K562 (cell line): ENCODE measurements around the gene PRR36. TPM values are rescaled to one million over a fixed set of nuclear protein-coding genes. Genes with fewer than 3 reads are reported as not detected.
A peak's percentile ranks its signal among the peaks of the same experiment; 100 is the strongest.

Experiments
- ATAC-seq: fragments of 200-7000 bp; cut with Tn5 transposase; 3 replicates; pipeline ENCODE4 v1.9.1; 2020; ENCODE audit warnings: moderate library complexity
- BruUV-seq: library from RNA; stranded (reverse); fragments of 400-500 nt; replicated peaks from 2 replicates; lab custom pipeline; 2021; lab: Mats Ljungman, UMichigan
- CTCF ChIA-PET: fragments of 300-600 bp; formaldehyde crosslinking; extraction: SDS; loops from one replicate; lab custom pipeline; 2021; ENCODE audit warnings: low intra/inter-chr PET ratio; lab: Yijun Ruan, JAX
- POLR2A ChIA-PET: fragments of 300-600, 350-650 bp; sonication (Branson Sonifier 250); formaldehyde crosslinking; extraction: SDS; loops from one replicate; lab custom pipeline; 2021; ENCODE audit warnings: antibody characterized with exemption, inconsistent platforms; lab: Yijun Ruan, JAX
- DNase-seq, 4 experiments: peaks; one replicate each; pipeline versions ENCODE4 v3.0.0 to v3.0.0-alpha.2; 2011 to 2018; ENCODE audit warnings: low spot score in 3 of 4, mixed read lengths in 3 of 4; ENCODE audit errors: extremely low read depth in 1 of 4
- FAIRE-seq: peaks from 2 replicates; lab custom pipeline; 2011; peaks lifted over from hg19 to GRCh38; lab: Jason Lieb, UNC
- H2AFZ ChIP-seq: 2 replicates; pipeline ENCODE4 v1.6.0; 2011; ENCODE audit warnings: low read depth, low read length, control low read depth, inconsistent platforms
- H3K27ac ChIP-seq: fragments of 200-600 bp; 3 replicates; pipeline ENCODE4 v1.8.0; 2011; ENCODE audit warnings: low read depth, mild to moderate bottlenecking, control low read depth, inconsistent platforms, low read length, moderate library complexity, mixed read lengths; ENCODE audit errors: extremely low read depth
- H3K27me3 ChIP-seq, 2 experiments: fragments of 300-600 bp in 1 of 2; 2 replicates in 1 of 2; 3 replicates in 1 of 2; pipeline versions ENCODE4 v1.6.0 to v1.8.0; 2011; ENCODE audit warnings: inconsistent platforms in 2 of 2, low read length in 2 of 2, mild to moderate bottlenecking in 1 of 2, mixed read lengths in 1 of 2, moderate library complexity in 1 of 2; ENCODE audit not compliant: control insufficient read depth in 2 of 2, insufficient read depth in 2 of 2
- H3K36me3 ChIP-seq: fragments of 300-600 bp; 3 replicates; pipeline ENCODE4 v1.8.0; 2011; ENCODE audit warnings: mild to moderate bottlenecking, low read length, inconsistent platforms; ENCODE audit not compliant: control insufficient read depth, insufficient read depth
- H3K4me1 ChIP-seq, 2 experiments: fragments of 200-600 bp in 1 of 2; replicated peaks in 1 of 2; 2 replicates in 1 of 2; 3 replicates in 1 of 2; pipeline versions ENCODE4 v1.5.1 to v1.8.0; 2011; ENCODE audit warnings: inconsistent platforms in 2 of 2, low read length in 2 of 2, mild to moderate bottlenecking in 1 of 2, mixed read lengths in 1 of 2, moderate library complexity in 1 of 2; ENCODE audit not compliant: control insufficient read depth in 2 of 2, insufficient read depth in 2 of 2
- H3K4me2 ChIP-seq: 2 replicates; pipeline ENCODE4 v1.6.1; 2011; ENCODE audit warnings: low read length, control low read depth, inconsistent platforms, mixed read lengths; ENCODE audit not compliant: insufficient read depth
- H3K4me3 ChIP-seq: fragments of 200-600 bp; sonication (generic), shearing (Covaris generic); 2 replicates; pipeline ENCODE4 v1.5.1; 2016; ENCODE audit warnings: control low read depth, inconsistent platforms
- H3K79me2 ChIP-seq: fragments of 200-600 bp; 3 replicates; pipeline ENCODE4 v1.8.0; 2011; ENCODE audit warnings: low read length, inconsistent platforms; ENCODE audit not compliant: control insufficient read depth, insufficient read depth
- H3K9ac ChIP-seq, 2 experiments: 2 replicates each; pipeline versions ENCODE4 v1.6.0 to v1.6.1; 2011; ENCODE audit warnings: low read depth in 2 of 2, low read length in 2 of 2, control low read depth in 1 of 2, inconsistent platforms in 1 of 2, mild to moderate bottlenecking in 1 of 2, mixed read lengths in 1 of 2; ENCODE audit not compliant: insufficient read depth in 1 of 2
- H3K9me1 ChIP-seq: one replicate; pipeline ENCODE4 v1.6.0; 2011; ENCODE audit warnings: inconsistent platforms, mild to moderate bottlenecking, low read length, moderate library complexity; ENCODE audit not compliant: control insufficient read depth, insufficient read depth
- H3K9me3 ChIP-seq: replicated peaks from 2 replicates; pipeline ENCODE4 v1.5.1; 2011; ENCODE audit warnings: low read depth, low read length, inconsistent platforms; ENCODE audit not compliant: control insufficient read depth, insufficient read depth
- H4K20me1 ChIP-seq: replicated peaks from 2 replicates; pipeline ENCODE4 v1.6.1; 2011; ENCODE audit warnings: low read length, inconsistent platforms, mixed read lengths; ENCODE audit not compliant: control insufficient read depth, insufficient read depth
- AFF1 ChIP-seq, 2 experiments: fragments of 450-650 bp; IDR thresholded peaks; 2 replicates each; pipeline ENCODE4 v1.6.1; 2018; ENCODE audit warnings: mild to moderate bottlenecking in 2 of 2, low read depth in 1 of 2; ENCODE audit not compliant: partially characterized antibody in 2 of 2
- CTCF ChIP-seq, 3 experiments: IDR thresholded peaks in 2 of 3; conservative IDR thresholded peaks in 1 of 3; 2 replicates each; pipeline ENCODE4 v1.5.1; 2011 to 2012; ENCODE audit warnings: low read length in 3 of 3, mild to moderate bottlenecking in 3 of 3, control low read depth in 2 of 3, improper control_type of control experiment in 1 of 3, inconsistent platforms in 1 of 3, low read depth in 1 of 3, mixed read lengths in 1 of 3, moderate library complexity in 1 of 3; ENCODE audit not compliant: insufficient read depth in 2 of 3
- DDX20 ChIP-seq: fragments of 450-650 bp; IDR thresholded peaks from 2 replicates; pipeline ENCODE4 v1.6.1; 2016; ENCODE audit warnings: missing genetic modification characterization, low read depth, mild to moderate bottlenecking, missing compliant biosample characterization, moderate library complexity
- HSF4 ChIP-seq: fragments of 250-450 bp; sonication (Bioruptor Pico); IDR thresholded peaks from 2 replicates; pipeline ENCODE4 v2.1.2; 2022; ENCODE audit warnings: mild to moderate bottlenecking, moderate library complexity, borderline replicate concordance
- LARP7 ChIP-seq: fragments of 450-650 bp; IDR thresholded peaks from 2 replicates; pipeline ENCODE4 v1.6.1; 2016
- MAFK ChIP-seq: IDR thresholded peaks from 2 replicates; pipeline ENCODE4 v1.6.1; 2011; ENCODE audit warnings: low read length, improper control_type of control experiment
- NCOA4 ChIP-seq: fragments of 450-650 bp; IDR thresholded peaks from 2 replicates; pipeline ENCODE4 v1.6.1; 2018; ENCODE audit warnings: mild to moderate bottlenecking; ENCODE audit not compliant: partially characterized antibody
- SFPQ ChIP-seq: fragments of 200-400 bp; formaldehyde crosslinking; IDR thresholded peaks from 2 replicates; pipeline ENCODE4 v1.6.1; 2017; ENCODE audit warnings: mild to moderate bottlenecking, low read depth, low read length, moderate library complexity
- SRSF9 ChIP-seq: fragments of 200-400 bp; formaldehyde crosslinking; IDR thresholded peaks from 2 replicates; pipeline ENCODE4 v1.6.1; 2017; ENCODE audit warnings: low read depth, low read length, borderline replicate concordance
- TCF7 ChIP-seq: sonication (generic); IDR thresholded peaks from 2 replicates; pipeline ENCODE4 v1.6.1; 2016; ENCODE audit warnings: antibody characterized with exemption, borderline replicate concordance
- ZNF274 ChIP-seq: IDR thresholded peaks from 2 replicates; pipeline ENCODE4 v1.6.1; 2011; ENCODE audit warnings: low read depth, mild to moderate bottlenecking, low read length, moderate library complexity, borderline replicate concordance
- ZNF311 ChIP-seq: fragments of 250-450 bp; sonication (Bioruptor Pico); IDR thresholded peaks from 2 replicates; pipeline ENCODE4 v1.4.0; 2020; ENCODE audit warnings: mild to moderate bottlenecking, moderate library complexity
- ZNF75A ChIP-seq: fragments of 450-650 bp; formaldehyde crosslinking; IDR thresholded peaks from 2 replicates; pipeline ENCODE4 v1.4.0; 2020; ENCODE audit warnings: mild to moderate bottlenecking
- WGBS: fragments of 100-300 bp; shearing (Covaris generic); methylation state at CpG from one replicate; pipeline ENCODE4 v1.1.6; 2016; ENCODE audit warnings: low coverage, mixed read lengths; ENCODE audit not compliant: insufficient coverage; ENCODE audit errors: missing lambda C conversion rate; 5-methylcytosine and 5-hydroxymethylcytosine counted together
- in situ Hi-C: fragments of 300-500 bp; cut with MboI; formaldehyde crosslinking; loops from 4 replicates; pipeline ENCODE4 v1.15.0; 2018; ENCODE audit warnings: inconsistent platforms, mixed read lengths
- intact Hi-C: fragments of 100-400 bp; cut with micrococcal nuclease; formaldehyde crosslinking; loops from 2 replicates; pipeline ENCODE4 v1.14.2; 2022
- polyA plus RNA-seq, 8 experiments: library from polyadenylated mRNA; depleted of rRNA in 4 of 8; stranded (reverse) in 5 of 8; unstranded in 3 of 8; fragments of >200 nt; fragmentation: Nextera tagmentation in 2 of 8; fragmentation: Illumina TruSeq in 1 of 8; extraction: Ambion mirVana in 2 of 8; extraction: Trizol in 1 of 8; gene quantifications; 2 replicates each; pipeline versions ENCODE4 v1.2.1 to v1.2.3, GENCODE V29; 2011 to 2014; ENCODE audit warnings: inconsistent platforms in 1 of 8, missing spikeins in 1 of 8
- total RNA-seq, 7 experiments: library from RNA; depleted of rRNA in 6 of 7; stranded (reverse); fragments of >200 nt in 6 of 7; fragmentation: Illumina TruSeq in 2 of 7; extraction: Trizol in 2 of 7; gene quantifications; 2 replicates each; pipeline versions ENCODE4 v1.2.1 to v1.2.3, GENCODE V29; 2011 to 2021; ENCODE audit warnings: low replicate concordance in 1 of 7

PRR36 gene
- total and polyA plus RNA-seq, 9 of the 15 experiments (the other 6 are each of a cell fraction or from before 2014, with no cell fraction given): 0.05 to 0.42 (median 0.06) TPM; not detected in 6

GRCh38 chr19:7844951-7845350 is 29.2 kb downstream of the PRR36 start:
- 10% methylated on average over 9 of the region's 10 CpGs for WGBS
- BruUV-seq: no TSS peak
- H3K9ac ChIP-seq: peak overlapping the region in 1 of 2 experiments; percentile 54; a peak in 1 of 4 replicates
- no peak overlapping the region for H3K4me3 ChIP-seq
- H3K36me3 ChIP-seq: no peaks in the 10 kb centered on the region
- in situ Hi-C loops (no loop called here), intact Hi-C loops (no loop called here)
- no peak overlapping the region for H2AFZ ChIP-seq
- peaks cover 19% of the 10 kb centered on the region for H4K20me1 ChIP-seq
- peaks cover 0 to 23% of the 10 kb centered on the region in 2 experiments; a peak in 1 of 5 replicates for H3K4me1 ChIP-seq
- ATAC-seq (no peak), FAIRE-seq (no peak), DNase-seq (no peak)
- H3K9me3 ChIP-seq: peaks cover 12% of the 10 kb centered on the region
- no peak overlapping the region for H3K4me2 ChIP-seq
- H3K9me1 ChIP-seq: peaks cover 3% of the 10 kb centered on the region
- H3K27me3 ChIP-seq: peaks cover 12 to 44% of the 10 kb centered on the region in 2 experiments; a peak in 4 of 5 replicates
- ChIA-PET POLR2A (no interaction called here), CTCF (no interaction called here)
- TF ChIP-seq CTCF (IDR thresholded peaks at IDR 0.05 in 2 of 3, conservative IDR thresholded peaks at IDR 0.05 in 1 of 3; ENCODE audit: insufficient read depth in 2 of 3, low read depth in 1 of 3, low read length in 3 of 3) (no peak), AFF1 (IDR thresholded peaks at IDR 0.05; ENCODE audit: low read depth in 1 of 2, partially characterized antibody in 2 of 2) (no peak), TCF7 (no peak), ZNF75A (CRISPR knock-in tag) (no peak), SRSF9 (no peak), ZNF311 (CRISPR knock-in tag) (no peak), ZNF274 (no peak), DDX20 (tag) (no peak), LARP7 (no peak), MAFK (no peak), NCOA4 (no peak), SFPQ (no peak), HSF4 (CRISPR knock-in tag) (no peak)
- no peak overlapping the region for H3K27ac ChIP-seq
- no peaks in the 10 kb centered on the region for H3K79me2 ChIP-seq
